NCI-H2196 (cell line): ENCODE results near the gene LGALS14.
"Not testable (repeated sequence)": the region's sequence is repeated elsewhere in the genome, so short reads cannot be mapped to it uniquely, and the experiment has no call there.

Experiments
- DNase-seq: peaks from one replicate; lab custom pipeline; 2025; ENCODE audit not compliant: unreplicated experiment; lab: John Stamatoyannopoulos, UW

Gene LGALS14, protein sequence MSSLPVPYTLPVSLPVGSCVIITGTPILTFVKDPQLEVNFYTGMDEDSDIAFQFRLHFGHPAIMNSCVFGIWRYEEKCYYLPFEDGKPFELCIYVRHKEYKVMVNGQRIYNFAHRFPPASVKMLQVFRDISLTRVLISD

DNA sequence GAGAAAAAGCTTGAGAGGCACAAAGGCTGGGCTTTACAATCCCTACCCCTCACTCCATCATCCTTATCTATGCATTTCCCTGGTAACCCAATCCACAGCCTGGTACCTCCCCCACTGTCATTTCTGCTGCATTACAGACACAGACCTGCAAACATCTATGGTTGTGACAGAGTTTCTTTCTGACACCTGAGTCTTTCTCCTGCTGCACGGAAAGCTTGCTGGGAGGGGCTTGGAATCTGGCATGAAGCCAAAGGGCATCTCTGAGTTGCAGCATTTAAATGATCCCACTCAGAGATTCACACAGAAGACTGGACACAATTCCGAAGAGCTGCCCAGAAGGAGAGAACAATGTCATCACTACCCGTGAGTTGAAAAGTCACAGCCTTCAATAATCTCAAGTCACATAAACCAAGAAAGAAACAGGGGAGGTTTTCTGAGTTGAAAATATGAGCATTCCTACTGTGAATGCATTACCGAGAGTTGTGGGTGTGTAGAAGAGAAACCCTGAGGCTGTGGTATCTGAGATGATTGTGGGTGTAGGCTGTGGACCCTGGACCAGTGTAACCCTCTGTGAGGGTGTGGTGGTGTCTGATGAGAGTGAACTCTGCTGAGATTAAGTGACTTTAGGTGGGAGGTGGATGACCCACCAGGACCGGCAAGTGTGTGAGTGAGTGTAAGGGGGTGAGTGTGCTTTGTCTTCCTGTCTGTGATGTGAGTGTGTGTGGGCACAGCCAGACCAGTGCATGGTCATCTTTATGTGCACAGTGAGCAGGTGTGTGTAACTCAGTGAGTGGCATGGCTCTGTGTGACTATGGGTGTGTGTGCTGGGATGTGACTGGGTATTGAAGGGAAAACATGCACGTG lies at the start of gene LGALS14:
TSS of gene LGALS14 (plus strand) at position 301 of the 864 bp plus-strand sequence. CDS start at position 349, 48 bp downstream.
- no peak for DNase-seq

DNA sequence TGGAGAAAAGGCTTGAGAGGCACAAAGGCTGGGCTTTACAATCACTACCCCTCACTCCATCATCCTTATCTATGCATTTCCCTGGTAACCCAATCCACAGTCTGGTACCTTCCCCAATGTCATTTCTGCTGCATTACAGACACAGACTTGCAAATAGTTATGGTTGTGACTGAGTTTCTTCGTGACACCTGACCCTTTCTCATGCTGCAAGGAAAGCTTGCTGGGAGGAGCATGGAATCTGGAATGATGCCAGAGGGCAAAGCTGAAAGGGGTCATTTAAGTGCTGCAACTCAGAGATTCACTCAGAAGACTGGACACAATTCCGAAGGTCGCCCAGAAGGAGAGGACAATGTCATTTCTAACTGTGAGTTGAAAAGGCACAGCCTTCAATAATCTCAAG lies 48.7 kb upstream of the LGALS14 start, which contains the start of gene LGALS16:
TSS of gene LGALS16 (plus strand) at position 301 of the 400 bp plus-strand sequence. CDS start at position 350, 49 bp downstream.
- DNase-seq = no peak

DNA sequence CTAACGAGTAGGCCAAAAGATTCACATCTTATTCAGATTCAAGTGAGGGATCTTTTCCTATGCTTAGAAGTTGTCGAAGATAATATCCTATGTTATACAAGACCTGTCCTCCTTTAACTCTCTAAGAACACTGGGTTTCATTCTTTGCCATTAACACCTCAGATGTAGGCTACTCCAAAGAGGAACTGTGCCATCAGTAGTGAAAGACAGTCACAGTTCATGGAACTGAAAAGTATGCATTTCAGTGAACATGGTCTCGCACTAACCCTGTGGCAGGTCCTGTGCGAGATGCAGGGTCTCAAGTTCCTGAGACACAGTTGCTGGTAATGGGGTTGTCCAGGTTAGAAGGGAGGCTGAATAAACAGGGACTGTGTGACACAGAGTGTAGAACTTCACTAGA lies 44.5 kb upstream of the LGALS14 start:
- no peak for DNase-seq

DNA sequence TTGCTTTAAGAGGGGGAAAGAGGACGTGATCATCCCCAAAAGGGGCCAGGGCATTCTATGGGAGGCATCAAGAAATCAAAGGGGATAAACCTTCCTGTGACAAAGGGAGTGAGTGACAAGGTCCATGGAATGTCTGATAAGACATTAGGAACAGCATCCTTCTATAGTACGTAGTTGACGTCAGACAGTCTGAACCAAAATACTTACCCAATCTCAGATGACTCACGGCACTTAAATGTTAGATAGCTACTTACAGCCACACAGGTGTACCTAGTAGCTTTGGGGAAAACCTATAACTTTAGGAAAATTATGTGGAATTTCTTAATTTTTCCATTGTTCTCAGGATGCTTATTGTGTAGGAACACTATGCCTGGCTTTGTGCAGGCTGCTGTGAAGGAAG lies 43.6 kb upstream of the LGALS14 start:
- no peak for DNase-seq

DNA sequence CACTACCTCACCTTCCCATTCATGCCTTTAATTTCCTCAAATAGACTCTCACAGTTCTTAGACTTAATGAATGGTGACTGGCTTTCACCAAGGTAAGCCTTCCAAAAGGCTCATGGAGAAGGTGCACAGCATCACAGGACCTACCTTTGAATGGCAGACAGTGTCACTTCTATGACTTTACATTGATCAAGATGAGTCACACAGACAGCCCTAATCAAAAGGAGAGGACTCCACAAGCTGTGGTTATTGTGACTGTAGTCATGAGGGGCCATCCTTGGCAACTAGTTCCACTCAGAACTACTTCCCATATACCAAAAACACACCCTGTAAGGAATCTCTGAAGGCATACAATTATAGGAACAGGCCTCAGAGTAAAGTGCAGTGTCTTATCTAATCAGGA lies 42.7 kb upstream of the LGALS14 start:
- no peak for DNase-seq

DNA sequence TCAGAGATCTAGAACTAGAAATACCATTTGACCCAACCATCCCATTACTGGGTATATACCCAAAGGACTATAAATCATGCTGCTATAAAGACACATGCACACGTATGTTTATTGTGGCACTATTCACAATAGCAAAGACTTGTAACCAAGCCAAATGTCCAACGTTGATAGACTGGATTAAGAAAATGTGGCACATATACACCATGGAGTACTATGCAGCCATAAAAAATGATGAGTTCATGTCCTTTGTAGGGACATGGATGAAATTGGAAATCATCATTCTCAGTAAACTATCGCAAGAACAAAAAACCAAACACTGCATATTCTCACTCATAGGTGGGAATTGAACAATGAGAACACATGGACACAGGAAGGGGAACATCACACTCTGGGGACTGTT lies 34.4 kb upstream of the LGALS14 start:
- DNase-seq = not testable (repeated sequence)

DNA sequence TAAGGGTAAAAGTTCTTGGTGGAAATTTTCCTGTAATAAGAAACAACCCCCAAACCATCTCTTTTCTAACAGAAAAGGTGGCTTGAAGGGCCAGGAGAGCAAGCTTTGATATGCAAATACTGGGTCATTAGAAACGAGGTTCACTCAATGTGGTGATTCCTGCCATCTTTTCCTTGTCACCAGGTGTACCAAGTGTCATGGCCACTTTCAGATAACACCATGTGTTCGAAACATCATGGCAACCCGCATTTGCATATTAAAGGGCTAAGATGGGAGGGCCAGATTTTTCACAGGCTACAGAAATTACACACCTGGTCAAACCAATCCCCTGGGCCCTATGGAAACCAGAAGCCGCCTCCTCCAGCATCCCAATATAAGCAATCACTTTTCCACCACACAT lies 33.3 kb upstream of the LGALS14 start:
- no peak for DNase-seq

DNA sequence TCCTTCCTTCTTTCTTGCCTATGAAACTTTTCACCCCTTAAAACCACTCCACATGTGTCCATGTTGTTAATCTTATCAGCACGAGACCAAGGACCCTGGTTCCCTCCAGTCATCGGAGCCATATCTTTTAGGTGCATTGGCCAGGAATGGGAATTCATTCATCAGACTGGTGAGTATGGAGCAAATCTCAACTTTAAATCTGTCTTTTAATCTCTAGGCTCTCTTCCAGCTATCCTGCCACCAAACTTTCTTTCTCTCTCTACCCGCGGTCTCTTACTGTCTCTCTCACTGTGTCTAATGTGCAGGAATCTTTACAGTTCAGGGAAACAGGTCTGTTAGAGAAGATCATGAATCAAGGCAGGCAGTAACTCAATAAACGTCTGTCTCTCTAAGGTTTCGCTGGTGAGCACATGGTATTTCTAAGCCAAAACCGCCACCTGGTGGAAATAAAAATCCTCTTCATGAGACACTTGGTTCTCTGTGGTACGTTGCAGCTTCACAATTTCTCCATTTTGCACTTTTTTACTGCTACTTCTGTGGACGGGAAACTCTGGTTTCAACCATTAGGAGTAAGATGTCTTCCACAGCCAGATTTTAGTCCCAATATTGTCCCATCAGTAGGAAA lies 32.4 kb upstream of the LGALS14 start:
- DNase-seq = peak; percentile 76

DNA sequence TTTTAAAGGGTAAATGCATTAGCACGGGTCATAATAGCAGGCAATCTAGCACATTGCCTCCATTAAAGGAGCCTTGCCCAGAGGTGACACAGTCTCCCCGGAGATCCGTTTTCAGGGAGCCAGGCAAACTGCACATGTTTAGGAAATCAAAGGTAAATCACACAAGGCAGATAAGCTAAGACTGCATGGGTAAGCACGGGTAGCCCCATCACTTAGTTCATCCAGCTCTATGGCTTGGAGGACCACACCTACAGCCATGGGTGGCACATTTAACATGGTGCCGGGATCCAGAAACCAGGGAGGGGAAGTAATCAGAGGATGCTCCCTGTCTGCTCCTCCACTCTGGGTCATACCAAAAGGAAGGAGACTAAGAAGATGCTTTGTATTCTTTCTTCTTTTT lies 31.8 kb upstream of the LGALS14 start:
- no peak for DNase-seq

DNA sequence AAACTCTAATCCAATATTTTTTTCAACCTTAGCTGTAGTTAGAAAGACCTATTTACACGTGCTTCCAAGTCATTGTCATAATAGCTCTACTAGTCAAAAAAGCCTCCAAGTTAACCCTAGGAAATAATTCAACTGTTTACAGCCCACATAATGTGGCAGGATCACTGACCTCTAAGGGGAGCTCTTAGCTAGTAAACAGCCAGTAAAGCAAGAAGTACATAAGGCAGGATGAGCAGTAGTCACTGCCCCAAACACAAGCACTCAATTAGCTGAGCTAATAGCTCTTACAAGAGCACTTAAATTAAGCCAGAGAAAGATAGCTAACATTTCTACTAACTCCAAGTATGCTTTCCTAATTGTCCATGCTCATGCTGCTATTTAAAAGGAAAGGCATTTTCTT lies 30.4 kb upstream of the LGALS14 start:
- peak; percentile 24 for DNase-seq

DNA sequence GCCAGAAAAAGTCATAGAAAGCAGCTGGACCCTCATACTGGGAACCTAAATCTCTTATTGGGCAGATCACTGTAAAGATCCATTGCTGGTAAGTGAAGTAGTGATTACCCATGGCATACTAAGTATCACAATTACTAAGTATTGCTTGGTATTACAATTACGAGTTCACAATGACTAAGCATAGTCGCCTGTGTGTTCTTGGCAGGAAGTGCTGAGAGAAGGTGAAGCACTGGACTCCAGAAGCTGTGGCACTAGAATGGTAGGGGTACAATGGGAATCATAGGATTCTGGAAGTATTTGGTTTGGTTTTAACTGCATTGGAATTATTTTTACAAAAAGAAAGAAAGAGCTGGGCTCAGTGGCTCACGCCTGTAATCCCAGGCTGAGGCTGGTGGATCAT lies 28.3 kb upstream of the LGALS14 start:
- no peak for DNase-seq

DNA sequence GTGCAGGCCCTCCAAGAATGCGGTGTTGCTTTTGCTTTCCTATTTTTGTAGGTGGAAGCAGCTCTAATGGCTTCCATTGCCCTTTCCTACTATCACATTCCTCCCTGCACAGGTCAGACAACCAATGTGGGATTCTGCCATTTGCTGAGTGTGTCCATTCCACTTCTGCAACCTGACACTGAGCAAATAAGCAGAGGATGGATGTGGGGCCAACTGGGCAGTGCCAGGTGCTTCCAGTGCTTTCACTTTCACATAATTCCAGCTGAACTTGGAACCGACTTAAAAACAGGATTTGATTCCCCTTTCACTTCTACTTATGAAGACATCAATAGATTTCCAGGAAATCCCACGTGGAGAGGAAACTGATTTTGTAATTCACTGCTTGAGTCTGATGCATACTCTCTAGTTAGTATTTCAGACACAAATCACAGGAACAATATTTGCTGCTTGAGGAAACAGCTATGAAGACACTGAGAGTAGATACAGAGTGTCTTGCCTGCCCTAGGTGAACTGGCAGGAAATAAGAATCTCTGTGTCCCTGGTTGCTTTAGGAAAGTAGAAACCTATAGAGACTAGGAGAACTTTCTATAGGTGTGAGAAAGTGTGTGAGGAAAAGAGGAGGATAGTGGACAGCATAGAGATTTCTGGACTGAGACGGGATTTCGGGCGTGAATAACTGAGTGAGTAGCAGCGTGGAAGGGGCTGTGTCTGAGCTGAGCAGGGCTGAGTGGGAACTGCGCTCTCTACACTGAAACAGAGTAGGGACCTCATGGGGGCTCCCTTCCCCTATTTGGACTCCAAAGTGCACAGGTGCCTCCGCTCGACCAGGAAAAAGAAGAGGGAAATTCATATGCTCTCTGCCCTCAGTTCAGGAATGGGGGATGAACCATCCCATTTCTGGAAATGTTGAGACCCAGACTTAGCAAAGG lies 26.1 kb upstream of the LGALS14 start:
- peak; percentile 86 for DNase-seq

DNA sequence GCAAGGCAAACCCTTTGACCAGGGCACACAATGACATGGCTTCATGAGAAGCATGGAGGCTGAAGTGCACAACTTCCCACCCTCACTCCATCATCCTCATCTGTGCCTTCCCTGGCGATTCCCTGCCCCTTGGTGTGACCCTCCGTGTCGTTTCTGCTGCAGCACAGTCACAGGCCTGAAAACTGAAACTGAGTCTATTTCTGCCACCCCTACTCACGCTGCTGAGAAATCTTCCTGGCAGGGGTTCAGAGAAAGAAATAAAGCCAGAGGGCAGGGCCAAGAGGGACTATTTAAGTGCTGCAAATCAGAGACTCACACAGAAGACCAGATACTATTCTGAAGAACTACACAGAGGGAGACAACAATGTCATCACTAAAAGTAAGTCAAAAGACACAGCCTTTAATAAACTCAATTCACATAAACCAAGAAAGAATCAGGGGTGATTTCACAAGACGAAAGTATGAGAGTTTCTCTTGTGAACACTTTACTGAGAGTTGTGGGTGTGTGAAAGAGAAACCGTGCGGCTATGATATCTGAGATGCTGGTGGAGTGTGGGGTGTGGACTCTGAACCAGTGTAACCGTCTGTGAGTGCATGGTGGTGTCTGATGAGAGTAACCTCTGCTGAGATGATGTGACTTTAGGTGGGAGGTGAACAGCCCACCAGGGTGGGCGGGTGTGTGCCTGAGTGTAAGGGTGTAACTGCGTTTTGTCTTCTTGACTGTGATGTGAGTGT lies 25.1 kb upstream of the LGALS14 start:
- DNase-seq = no peak

DNA sequence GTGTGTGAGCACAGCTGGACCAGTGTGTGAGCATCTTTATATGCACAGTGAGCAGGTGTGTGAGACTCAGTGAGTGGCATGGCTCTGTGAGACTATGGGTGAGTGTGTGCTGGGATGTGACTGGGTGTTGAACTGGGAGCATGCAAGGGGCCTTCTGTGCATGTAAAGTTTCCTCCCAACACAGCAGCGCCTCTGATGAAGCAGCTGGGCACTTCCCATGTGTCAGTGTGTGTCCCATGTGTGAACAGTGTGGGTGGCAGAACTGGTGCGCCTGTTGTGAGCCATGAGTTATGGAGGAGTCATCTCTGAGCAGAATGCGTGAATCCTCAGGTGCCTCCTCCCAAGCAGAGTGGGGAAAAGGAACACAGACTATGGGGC lies 24.5 kb upstream of the LGALS14 start:
- DNase-seq = no peak

DNA sequence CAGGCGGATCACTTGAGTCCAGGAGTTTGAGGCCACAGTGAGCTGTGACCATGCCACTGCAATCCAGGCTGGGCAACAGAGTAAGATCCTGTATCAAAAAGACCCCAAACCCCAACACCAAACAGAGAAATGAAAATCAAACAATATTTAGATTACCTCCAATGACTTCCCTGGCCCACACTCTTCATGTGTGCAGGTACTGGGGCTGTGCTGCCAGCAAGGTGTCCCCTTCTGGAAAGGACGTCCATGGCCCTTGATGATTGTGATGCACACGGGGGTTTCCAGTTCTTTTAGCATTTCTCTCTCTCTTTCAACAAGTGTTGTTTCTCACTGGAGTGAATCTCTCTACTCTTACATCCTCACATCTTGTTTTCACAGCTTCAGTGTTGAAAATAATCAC lies 23.7 kb upstream of the LGALS14 start:
- no peak for DNase-seq

DNA sequence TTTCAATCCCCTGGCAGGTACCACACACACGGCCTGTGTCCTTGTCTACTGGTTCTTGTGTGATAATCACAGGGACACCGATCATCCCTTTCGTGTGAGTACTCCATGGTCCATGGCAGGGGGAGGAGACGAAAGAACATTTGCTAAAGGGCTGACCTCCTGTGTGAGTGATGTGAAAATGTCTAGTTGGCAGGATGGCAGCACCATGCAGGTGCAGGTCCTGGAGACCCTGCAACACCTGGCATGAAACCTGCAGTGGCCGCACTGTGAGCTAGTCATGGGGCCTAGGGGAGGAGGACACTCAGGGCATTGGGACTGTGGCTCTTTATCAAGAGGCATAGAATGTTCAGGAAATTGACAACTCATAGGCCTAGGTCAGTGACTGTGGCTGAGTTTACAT lies 22.9 kb upstream of the LGALS14 start:
- no peak for DNase-seq

DNA sequence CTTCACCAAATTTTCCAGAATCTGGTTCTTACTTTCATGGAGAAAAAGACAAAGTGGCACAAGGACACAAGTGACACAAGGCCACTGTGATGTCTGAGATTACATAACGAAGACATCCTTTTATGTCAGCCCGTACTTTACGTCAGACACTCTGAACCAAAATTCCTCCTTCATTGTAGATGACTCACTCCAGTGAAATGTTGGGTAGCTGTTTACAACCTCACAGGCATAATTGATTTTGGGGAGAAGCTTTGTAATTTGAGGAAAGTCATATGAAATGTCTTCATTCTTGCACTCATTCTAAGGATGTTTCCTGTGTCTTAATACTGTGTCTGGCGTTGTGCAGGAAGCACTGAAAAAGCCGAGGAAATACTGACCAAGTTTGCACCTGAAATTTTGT lies 20.0 kb upstream of the LGALS14 start:
- DNase-seq = no peak

DNA sequence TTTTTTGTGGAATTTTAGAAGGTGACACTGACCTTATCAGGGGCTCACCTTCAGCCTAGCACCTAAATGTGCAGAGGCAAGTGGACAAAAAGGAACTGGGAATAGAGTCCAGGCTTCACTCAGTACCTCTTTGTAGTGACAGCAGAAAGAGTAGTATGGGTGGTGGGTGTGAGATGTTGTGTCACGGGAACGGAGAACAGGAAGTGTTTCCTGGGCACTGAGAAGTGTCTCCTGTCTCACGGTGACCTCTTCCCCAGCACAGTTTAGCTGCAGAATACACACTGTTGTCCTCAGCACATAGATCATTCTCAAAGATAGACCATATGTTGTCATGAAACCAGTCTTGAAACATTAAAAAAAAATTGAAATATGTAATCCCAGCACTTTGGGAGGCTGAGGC lies 17.5 kb upstream of the LGALS14 start:
- no peak for DNase-seq

DNA sequence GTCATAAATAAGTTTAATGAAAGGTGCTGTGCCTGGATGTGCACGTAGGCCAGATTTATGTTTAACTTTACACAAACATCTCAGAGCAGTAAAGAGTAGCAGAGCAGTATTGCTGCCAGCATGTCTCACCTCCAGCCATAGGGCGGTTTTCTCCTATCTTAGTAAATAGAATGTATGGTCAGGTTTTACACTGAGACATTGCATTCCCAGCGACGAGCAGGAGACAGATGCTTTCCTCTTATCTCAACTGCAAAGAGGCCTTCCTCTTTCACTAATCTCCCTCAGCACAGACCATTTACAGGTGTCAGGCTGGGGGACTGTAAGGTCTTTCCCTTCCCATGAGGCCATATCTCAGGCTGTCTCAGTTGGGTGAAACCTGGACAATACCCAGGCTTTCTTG lies 15.6 kb upstream of the LGALS14 start:
- DNase-seq = not testable (repeated sequence)

DNA sequence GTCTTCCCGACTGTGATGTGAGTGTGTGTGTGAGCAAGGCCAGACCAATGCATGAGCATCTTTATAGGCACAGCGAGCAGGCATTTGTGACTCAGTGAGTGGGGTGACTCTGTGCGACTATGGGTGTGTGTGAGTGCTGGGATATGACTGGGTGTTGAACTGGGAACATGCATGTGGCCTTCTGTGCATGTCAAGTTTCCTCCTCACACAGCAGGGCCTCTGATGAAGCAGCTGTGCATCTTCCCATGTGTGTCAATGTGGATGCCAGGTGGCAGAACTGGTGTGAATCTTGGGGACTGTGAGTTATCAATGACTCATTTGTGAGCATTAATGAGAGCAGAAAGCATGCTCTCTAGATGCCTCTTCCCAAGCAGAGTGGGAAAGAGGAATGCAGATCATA lies 12.1 kb upstream of the LGALS14 start:
- no peak for DNase-seq
